CD4-positive, alpha-beta T cell (primary cell): ENCODE measurements around the gene CCDC137. TPM values are rescaled to one million over a fixed set of nuclear protein-coding genes. Genes with fewer than 3 reads are reported as not detected.

Source experiments
- ATAC-seq: fragments of 200-7000 bp; cut with Tn5 transposase; one replicate; pipeline ENCODE4 v1.10.0; 2022; ENCODE audit warnings: mild to moderate bottlenecking; ENCODE audit not compliant: poor library complexity
- CTCF ChIA-PET: fragments of 350-600 bp; sonication (Branson Sonifier 250); formaldehyde crosslinking; loops from one replicate; lab custom pipeline; 2021; ENCODE audit warnings: antibody characterized with exemption, inconsistent platforms; lab: Charles Lee
- POLR2A ChIA-PET: fragments of 350-600 bp; sonication (Branson Sonifier 250); formaldehyde crosslinking; loops from one replicate; lab custom pipeline; 2021; ENCODE audit warnings: antibody characterized with exemption, inconsistent platforms; lab: Charles Lee
- DNase-seq, 14 experiments: peaks; one replicate each; pipeline ENCODE4 v3.0.0-alpha.2; 2013 to 2020; ENCODE audit warnings: mixed read lengths in 2 of 14
- H3K27ac ChIP-seq, 2 donors: one replicate each; pipeline versions ENCODE4 v1.5.1 to v1.7.0; 2013; ENCODE audit warnings: low read length in 2 of 2, low read depth in 1 of 2, mild to moderate bottlenecking in 1 of 2
- H3K27me3 ChIP-seq, 2 experiments: 1 replicate in 1 of 2; 2 replicates in 1 of 2; pipeline versions ENCODE4 v1.6.1 to v1.7.0; 2013; ENCODE audit warnings: low read length in 2 of 2, control low read depth in 1 of 2, mild to moderate bottlenecking in 1 of 2, moderate library complexity in 1 of 2; ENCODE audit not compliant: insufficient read depth in 2 of 2, control insufficient read depth in 1 of 2
- H3K36me3 ChIP-seq: one replicate; pipeline ENCODE4 v1.6.1; 2013; ENCODE audit warnings: low read length, control low read depth; ENCODE audit not compliant: insufficient read depth
- H3K4me1 ChIP-seq: one replicate; pipeline ENCODE4 v1.6.1; 2013; ENCODE audit warnings: low read length, control low read depth; ENCODE audit not compliant: insufficient read depth
- H3K4me3 ChIP-seq: one replicate; pipeline ENCODE4 v1.5.1; 2013; ENCODE audit warnings: mild to moderate bottlenecking, low read length, moderate library complexity
- H3K9me3 ChIP-seq, 2 experiments: 1 replicate in 1 of 2; 2 replicates in 1 of 2; pipeline versions ENCODE4 v1.6.1 to v1.7.0; 2013; ENCODE audit warnings: low read length in 2 of 2, mild to moderate bottlenecking in 2 of 2, control low read depth in 1 of 2, moderate library complexity in 1 of 2; ENCODE audit not compliant: control insufficient read depth in 1 of 2, insufficient read depth in 1 of 2
- H3K27ac Mint-ChIP-seq: one replicate; pipeline ENCODE4 v1.8.0; 2020; ENCODE audit warnings: mixed read lengths
- H3K27me3 Mint-ChIP-seq: one replicate; pipeline ENCODE4 v1.8.0; 2021; ENCODE audit warnings: mixed read lengths
- H3K36me3 Mint-ChIP-seq: one replicate; pipeline ENCODE4 v1.8.0; 2021; ENCODE audit warnings: low read depth, mixed read lengths
- H3K4me1 Mint-ChIP-seq: one replicate; pipeline ENCODE4 v1.8.0; 2021; ENCODE audit warnings: low read depth, mixed read lengths
- H3K4me3 Mint-ChIP-seq: one replicate; pipeline ENCODE4 v1.8.0; 2020; ENCODE audit warnings: mild to moderate bottlenecking, mixed read lengths
- H3K9me3 Mint-ChIP-seq: one replicate; pipeline ENCODE4 v1.8.0; 2020; ENCODE audit warnings: mixed read lengths
- intact Hi-C, 2 experiments: fragments of 100-400 bp; cut with DNase I in 1 of 2; cut with micrococcal nuclease in 1 of 2; formaldehyde crosslinking; loops; one replicate each; pipeline versions ENCODE4 v1.15.1 to v1.9.0; 2023 to 2025; cut with DNase I, micrococcal nuclease
- total RNA-seq, 174 experiments: library from RNA in 2 of 174; stranded (reverse) in 2 of 174; gene quantifications; one replicate each; pipeline ENCODE4 v1.2.3 and lab custom pipeline; 2021 to 2026
- TF ChIP-seq, protein P1 (sequence below): fragments of 200-600 bp; IDR thresholded peaks from one replicate; pipeline ENCODE4 v1.8.0; 2022; ENCODE audit warnings: antibody characterized with exemption, mild to moderate bottlenecking

CCDC137 gene
- total RNA-seq, 2 experiments from 2014 or later, result 20.8 to 21.7 TPM

DNA sequence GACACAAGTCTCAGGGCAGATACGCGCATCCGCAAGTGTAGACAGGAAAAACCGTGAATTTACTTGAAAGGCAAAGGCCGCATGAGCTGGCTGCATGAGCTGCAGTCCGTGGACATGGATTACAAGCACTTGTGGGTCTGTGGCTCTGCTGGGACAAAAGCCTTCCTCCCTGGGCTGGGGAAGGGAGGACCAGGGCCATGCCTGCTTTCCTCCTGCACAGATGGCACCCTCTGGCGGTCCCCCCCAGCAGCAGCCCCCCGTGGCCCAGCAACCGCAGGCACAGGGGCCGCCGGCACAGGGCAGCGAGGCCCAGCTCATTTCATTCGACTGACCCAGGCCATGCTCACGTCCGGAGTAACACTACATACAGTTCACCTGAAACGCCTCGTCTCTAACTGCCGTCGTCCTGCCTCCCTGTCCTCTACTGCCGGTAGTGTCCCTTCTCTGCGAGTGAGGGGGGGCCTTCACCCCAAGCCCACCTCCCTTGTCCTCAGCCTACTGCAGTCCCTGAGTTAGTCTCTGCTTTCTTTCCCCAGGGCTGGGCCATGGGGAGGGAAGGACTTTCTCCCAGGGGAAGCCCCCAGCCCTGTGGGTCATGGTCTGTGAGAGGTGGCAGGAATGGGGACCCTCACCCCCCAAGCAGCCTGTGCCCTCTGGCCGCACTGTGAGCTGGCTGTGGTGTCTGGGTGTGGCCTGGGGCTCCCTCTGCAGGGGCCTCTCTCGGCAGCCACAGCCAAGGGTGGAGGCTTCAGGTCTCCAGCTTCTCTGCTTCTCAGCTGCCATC, 34.9 kb downstream of the CCDC137 start:
- H3K4me3 Mint-ChIP-seq, result no peak overlapping the region
- Histone ChIP-seq H3K9me3 (no peaks in the 10 kb centered on the region), H3K27ac (peak overlapping the region in 1 of 2 donors; percentile 32), H3K4me3 (peak overlapping the region; percentile 93), H3K4me1 (peaks cover 39% of the 10 kb centered on the region), H3K36me3 (peaks cover 51% of the 10 kb centered on the region), H3K27me3 (no peaks in the 10 kb centered on the region)
- no peaks in the 10 kb centered on the region for H3K9me3 Mint-ChIP-seq
- ChIA-PET CTCF (interaction anchor here (1.8 kb wide), 1 partner anchor 18 kb away, joined by 5 read pairs; the partner anchor contains the start of genes ARL16 and HGS), POLR2A (interaction anchor here (0.7 to 4.7 kb wide), 5 partner anchors 16 to 336 kb away, joined by 3 to 43 read pairs (median 4); partner anchors contain the start of genes ARL16, CCDC137, DCXR and HGS)
- peak overlapping the region; percentile 97 for H3K27ac Mint-ChIP-seq
- DNase-seq (peak in 2 of 14 experiments; percentile 38 to 47), ATAC-seq (no peak)
- peaks cover 69% of the 10 kb centered on the region for H3K36me3 Mint-ChIP-seq
- TF ChIP-seq, protein P1, sequence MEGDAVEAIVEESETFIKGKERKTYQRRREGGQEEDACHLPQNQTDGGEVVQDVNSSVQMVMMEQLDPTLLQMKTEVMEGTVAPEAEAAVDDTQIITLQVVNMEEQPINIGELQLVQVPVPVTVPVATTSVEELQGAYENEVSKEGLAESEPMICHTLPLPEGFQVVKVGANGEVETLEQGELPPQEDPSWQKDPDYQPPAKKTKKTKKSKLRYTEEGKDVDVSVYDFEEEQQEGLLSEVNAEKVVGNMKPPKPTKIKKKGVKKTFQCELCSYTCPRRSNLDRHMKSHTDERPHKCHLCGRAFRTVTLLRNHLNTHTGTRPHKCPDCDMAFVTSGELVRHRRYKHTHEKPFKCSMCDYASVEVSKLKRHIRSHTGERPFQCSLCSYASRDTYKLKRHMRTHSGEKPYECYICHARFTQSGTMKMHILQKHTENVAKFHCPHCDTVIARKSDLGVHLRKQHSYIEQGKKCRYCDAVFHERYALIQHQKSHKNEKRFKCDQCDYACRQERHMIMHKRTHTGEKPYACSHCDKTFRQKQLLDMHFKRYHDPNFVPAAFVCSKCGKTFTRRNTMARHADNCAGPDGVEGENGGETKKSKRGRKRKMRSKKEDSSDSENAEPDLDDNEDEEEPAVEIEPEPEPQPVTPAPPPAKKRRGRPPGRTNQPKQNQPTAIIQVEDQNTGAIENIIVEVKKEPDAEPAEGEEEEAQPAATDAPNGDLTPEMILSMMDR, result no peak
- peaks cover 27% of the 10 kb centered on the region for H3K4me1 Mint-ChIP-seq
- intact Hi-C loops, result loop anchor here (2.0 to 5.0 kb wide), 4 partner anchors 17 to 226 kb away; partner anchors contain the start of genes CCDC137 (in 1 of the 2), HGS (in 1 of the 2), MAFG (in 1 of the 2) and NPLOC4 (in 1 of the 2)
- H3K27me3 Mint-ChIP-seq, result no peaks in the 10 kb centered on the region

DNA sequence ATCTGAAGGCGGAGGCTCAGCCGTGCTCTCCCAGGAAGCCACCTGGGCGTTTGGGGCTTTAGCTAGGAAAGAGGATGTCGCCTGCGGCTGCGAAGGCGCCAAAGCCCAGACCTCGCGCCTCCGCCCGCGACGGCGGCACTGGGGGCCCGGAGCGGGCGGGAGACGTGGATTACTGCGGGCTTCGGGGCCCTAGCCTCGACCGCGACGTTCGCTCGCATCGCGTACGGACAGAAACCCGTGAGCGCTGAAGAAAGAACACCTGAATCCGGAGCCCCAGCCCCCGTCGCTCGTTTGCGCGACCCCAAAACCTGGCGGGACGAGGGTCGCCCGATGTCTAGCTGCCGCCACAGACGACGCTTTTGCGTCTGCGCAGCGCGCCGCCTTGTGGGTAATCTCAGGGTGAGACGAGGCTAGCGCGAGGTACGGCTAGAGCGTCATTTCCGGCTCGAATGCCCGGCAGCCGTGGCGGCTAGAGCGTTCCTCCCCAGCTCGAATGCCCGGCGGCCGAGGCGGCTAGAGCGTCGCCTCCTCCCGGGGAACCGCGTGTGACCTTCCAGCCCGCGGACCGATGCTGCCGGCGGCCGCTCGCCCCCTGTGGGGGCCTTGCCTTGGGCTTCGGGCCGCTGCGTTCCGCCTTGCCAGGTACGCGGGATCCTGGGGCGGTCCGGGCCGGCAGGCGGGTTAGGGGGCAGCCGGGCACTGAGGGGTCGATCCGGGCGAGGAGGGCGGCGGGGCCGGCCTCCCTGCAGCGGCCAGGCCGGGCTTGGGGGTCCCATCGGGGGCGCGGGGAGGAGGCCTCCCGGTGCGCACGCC, 36.6 kb downstream of the CCDC137 start, which contains the start of gene MRPL12:
TSS of gene MRPL12 (plus strand) at position 434 of the 813 bp plus-strand sequence. CDS start at position 569, 135 bp downstream.
- Histone ChIP-seq H3K36me3 (peaks cover 47% of the 10 kb centered on the region), H3K27me3 (no peaks in the 10 kb centered on the region), H3K4me3 (peak within 1 kb of the TSS; percentile 93), H3K4me1 (peaks cover 39% of the 10 kb centered on the region), H3K27ac (peak within 1 kb of the TSS; percentile 94), H3K9me3 (no peaks in the 10 kb centered on the region)
- H3K9me3 Mint-ChIP-seq, result no peaks in the 10 kb centered on the region
- TF ChIP-seq, protein P1, result peak; percentile 12
- peak; percentile 74 to 94 (median 85) for DNase-seq
- ChIA-PET POLR2A (interaction anchor here (0.6 to 4.7 kb wide), 18 partner anchors 8 to 624 kb away, joined by 3 to 43 read pairs (median 4); partner anchors contain the start of genes ARHGDIA, ARL16, CCDC137 and DCXR), CTCF (interaction anchor here (1.3 kb wide), 1 partner anchor 23 kb away, joined by 3 read pairs; no protein-coding TSS in a partner anchor)
- peaks cover 59% of the 10 kb centered on the region for H3K36me3 Mint-ChIP-seq
- H3K27me3 Mint-ChIP-seq, result no peaks in the 10 kb centered on the region
- intact Hi-C loops, result loop anchor here (1.0 to 5.0 kb wide), 5 partner anchors 8 to 224 kb away; partner anchors contain the start of genes CCDC137 (in 1 of the 2), HGS (in 1 of the 2), MAFG (in 1 of the 2) and NPLOC4 (in 1 of the 2)
- peaks cover 27% of the 10 kb centered on the region for H3K4me1 Mint-ChIP-seq
- peak within 1 kb of the TSS; percentile 94 for H3K4me3 Mint-ChIP-seq
- peak; percentile 87 for ATAC-seq
- H3K27ac Mint-ChIP-seq, result peak within 1 kb of the TSS; percentile 97
